Stromal cell of bone marrow (primary cell): ENCODE measurements around the gene HOXD8.

Experiments
- DNase-seq: peaks from one replicate; pipeline ENCODE4 v3.0.0-alpha.2; 2012; ENCODE audit warnings: low read depth

HOXD8 gene

GRCh38 chr2:176091329-176092258 lies 37.9 kb upstream of the HOXD8 start:
- DNase-seq = no peak

DNA sequence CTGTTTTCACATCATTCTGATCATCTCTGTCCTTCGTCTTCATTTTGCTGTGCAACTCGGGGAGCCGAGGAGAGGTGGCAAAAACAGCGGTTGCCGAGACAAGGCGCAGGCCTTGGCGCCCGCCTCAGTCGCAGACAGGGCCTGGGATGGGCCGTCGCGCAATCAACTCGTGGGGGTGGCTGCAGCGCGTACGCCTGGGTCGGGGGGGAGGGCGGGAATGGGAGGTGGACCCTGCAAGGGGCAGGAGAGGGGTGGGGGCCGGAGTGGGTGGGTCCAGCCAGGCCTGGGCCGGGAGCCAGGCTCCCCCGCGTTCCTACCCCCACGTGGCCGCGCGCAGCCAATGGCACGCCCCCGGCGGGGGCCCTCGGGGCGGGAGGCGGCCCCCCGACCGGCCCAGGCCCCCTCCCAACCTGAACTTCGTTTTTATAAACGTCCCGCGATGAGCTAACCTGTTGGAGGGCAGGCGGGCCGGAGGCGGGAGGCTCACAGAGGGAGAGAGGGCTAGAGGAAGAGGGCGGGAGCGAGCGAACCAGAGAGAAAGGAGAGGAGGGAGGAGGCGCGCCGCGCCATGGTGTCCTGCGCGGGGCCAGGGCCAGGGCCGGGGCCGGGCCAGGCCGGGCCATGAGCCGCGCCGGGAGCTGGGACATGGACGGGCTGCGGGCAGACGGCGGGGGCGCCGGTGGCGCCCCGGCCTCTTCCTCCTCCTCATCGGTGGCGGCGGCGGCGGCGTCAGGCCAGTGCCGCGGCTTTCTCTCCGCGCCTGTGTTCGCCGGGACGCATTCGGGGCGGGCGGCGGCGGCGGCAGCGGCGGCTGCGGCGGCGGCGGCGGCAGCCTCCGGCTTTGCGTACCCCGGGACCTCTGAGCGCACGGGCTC lies 37.0 kb upstream of the HOXD8 start, which contains the start of gene HOXD13:
Gene HOXD13 (plus strand): TSS at position 452 of the 875 bp plus-strand sequence. CDS start 170 bp downstream, at position 622.
- DNase-seq = no peak

DNA sequence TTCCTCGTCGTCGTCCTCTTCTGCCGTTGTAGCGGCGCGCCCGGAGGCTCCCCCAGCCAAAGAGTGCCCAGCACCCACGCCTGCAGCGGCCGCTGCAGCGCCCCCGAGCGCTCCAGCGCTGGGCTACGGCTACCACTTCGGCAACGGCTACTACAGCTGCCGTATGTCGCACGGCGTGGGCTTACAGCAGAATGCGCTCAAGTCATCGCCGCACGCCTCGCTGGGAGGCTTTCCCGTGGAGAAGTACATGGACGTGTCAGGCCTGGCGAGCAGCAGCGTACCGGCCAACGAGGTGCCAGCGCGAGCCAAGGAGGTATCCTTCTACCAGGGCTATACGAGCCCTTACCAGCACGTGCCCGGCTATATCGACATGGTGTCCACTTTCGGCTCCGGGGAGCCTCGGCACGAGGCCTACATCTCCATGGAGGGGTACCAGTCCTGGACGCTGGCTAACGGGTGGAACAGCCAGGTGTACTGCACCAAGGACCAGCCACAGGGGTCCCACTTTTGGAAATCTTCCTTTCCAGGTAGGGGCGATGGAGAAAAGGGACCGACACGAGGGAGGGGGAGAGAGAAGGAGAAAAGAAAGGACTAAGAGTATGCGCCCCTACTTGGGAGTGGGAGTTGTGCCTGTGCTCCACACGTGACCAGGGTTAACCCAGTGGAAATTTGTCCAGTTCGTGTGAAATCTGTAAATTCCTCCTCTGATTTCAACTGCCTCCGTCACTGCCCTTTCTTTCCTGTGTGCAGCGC lies 36.2 kb upstream of the HOXD8 start:
- no peak for DNase-seq

DNA sequence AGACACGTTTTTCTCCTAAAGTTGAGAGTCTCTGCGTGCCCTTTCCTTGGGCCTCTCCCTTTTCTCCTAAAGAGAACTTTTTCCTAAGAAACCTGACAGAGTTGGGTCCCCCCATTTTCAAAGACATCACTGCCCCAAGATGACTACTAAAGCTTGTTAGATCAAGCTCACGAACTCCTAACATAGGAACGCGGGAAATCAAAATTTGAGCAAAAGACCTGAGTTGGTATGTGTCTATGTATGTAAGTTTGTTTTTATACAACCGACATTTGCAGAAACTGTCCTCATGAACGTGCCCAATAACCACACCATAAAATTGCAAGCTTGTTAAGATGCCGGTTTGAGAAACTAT lies 35.6 kb upstream of the HOXD8 start:
- DNase-seq = no peak

DNA sequence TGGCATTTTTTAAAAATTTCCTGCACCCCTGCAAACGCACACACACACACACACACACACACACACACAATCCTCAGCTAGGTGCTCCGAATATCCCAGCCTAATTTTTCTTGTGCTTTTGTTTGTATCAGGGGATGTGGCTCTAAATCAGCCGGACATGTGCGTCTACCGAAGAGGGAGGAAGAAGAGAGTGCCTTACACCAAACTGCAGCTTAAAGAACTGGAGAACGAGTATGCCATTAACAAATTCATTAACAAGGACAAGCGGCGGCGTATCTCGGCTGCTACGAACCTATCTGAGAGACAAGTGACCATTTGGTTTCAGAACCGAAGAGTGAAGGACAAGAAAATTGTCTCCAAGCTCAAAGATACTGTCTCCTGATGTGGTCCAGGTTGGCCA lies 35.2 kb upstream of the HOXD8 start:
- no peak for DNase-seq

GRCh38 chr2:176095421-176095820 lies 34.1 kb upstream of the HOXD8 start:
- no peak for DNase-seq

- DNase-seq = no peak
Measured at GRCh38 chr2:176096243-176096985, 33.1 kb upstream of the HOXD8 start.

GRCh38 chr2:176096986-176097819 lies 32.3 kb upstream of the HOXD8 start:
- DNase-seq = peak; percentile 46

- DNase-seq = no peak
Measured at GRCh38 chr2:176097820-176098365, 31.6 kb upstream of the HOXD8 start.

GRCh38 chr2:176098366-176099158 lies 30.9 kb upstream of the HOXD8 start:
- no peak for DNase-seq

DNA sequence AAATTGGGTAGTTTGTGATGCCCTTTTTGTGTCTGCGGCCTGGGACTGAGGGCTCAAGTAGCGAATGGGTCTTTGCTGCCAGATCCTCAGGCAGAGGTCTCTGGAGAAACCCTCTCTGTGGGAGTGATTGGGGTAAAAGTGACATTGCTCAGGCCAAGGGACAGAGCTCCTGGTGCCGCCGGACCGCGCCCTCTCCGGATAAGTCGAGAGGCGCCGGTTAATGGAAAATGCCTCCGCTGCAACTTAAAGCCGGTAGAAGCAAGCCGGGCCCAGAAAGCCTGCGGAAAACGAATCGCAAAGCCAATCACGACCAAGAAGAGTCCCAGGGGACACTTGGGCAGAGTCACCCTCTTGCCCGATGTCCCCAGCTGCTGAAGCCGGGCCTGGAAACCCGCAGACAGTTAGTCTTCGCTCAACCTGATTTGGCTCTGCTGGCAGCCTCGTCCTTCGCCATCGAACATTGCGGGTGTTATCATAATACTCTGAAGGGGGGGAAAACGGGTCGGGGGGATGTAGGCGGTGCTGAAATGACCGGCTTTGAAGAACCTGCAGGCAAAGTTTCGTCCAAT lies 30.3 kb upstream of the HOXD8 start:
- no peak for DNase-seq

DNA sequence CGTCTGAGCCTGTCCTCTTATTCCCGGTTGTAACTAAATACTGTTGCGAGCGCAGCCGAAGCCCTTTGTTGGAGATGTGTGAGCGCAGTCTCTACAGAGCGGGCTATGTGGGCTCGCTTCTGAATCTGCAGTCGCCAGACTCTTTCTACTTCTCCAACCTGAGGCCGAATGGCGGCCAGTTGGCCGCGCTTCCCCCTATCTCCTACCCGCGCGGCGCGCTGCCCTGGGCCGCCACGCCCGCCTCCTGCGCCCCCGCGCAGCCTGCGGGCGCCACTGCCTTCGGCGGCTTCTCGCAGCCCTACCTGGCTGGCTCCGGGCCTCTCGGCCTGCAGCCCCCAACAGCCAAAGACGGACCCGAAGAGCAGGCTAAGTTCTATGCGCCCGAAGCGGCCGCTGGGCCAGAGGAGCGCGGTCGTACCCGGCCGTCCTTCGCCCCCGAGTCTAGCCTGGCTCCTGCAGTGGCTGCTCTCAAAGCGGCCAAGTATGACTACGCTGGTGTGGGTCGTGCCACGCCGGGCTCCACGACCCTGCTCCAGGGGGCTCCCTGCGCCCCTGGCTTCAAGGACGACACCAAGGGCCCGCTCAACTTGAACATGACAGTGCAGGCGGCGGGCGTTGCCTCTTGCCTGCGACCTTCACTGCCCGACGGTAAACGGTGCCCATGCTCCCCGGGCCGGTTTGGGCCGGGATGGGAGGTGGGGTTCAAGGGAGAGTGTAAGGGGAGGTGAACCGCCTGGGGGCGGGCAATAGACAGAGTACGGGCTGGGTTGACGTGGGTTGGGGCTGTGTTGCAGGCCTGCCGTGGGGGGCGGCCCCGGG lies 29.6 kb upstream of the HOXD8 start, which contains the start of gene HOXD12:
Gene HOXD12 (plus strand): TSS at position 68 of the 819 bp plus-strand sequence. CDS start 7 bp downstream, at position 75.
- DNase-seq = no peak

DNA sequence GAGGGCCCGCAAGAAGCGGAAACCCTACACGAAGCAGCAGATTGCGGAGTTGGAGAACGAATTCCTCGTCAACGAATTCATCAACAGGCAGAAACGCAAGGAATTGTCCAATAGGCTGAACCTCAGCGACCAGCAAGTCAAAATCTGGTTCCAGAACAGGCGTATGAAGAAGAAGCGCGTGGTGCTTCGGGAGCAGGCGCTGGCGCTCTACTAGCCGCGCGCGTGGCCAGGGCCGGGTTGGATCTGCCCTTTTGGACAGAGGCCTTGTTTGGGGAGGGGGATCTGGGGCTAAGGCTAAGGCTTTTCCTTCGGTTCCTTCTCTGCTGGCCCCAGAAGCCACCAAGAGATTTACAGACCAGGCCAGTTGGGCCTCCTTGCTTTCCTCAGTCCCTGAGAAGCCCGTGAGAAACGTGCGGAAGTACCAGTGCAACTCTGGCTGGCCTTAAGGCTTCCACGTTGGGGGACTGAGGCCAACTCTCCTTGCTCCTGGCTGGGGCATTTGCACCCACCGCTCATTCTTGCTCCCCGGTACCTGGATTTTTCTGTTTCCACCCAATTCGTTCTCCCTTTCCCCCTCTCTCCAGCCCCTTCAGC lies 28.9 kb upstream of the HOXD8 start:
- no peak for DNase-seq

GRCh38 chr2:176101216-176101830 lies 28.2 kb upstream of the HOXD8 start:
- no peak for DNase-seq

DNA sequence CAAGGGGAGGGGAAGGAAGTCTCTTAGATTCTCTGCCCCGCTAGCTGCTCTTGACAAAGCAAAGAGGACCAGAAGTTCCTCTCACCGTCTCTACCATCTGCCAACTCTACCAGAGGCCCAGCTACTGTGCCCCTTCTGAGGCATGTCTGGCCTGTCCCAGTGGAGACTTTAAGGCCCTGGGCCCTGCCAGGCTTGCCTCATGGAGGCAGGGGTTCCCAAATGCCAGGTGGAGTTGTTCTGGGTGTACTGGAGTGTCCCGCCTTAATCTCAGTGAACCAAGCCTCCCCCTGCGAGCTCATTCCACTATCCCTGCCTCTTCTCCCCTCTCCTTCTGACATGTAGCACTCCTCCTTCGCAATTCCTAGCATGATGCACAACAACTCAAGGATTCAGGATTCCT lies 27.7 kb upstream of the HOXD8 start:
- no peak for DNase-seq

DNA sequence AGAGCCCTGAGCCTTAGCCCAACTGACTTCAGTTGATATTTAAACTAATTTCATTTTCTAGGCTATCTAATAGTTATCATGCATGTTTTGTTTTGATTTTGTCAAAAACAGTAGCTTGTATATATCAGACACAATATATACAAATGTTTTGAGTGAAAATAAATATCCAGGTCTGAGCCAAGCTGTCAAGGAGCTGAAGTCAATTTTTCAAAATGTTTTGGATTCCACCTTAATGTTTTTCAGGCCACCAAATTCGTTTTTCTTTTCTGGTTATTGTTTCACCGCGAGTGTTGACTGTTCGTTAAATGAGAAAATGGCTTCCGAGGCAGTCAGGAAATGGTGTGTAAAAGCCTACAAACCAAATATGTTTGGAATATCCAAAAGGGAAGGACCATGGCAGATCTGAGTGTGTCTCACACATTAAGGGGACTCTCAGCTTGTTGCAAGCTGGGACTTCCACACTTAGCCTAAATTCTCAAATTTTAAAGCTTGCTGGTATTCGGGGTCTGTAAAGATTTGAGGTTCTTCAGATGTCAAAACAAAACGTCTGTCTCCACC lies 27.1 kb upstream of the HOXD8 start:
- no peak for DNase-seq

DNA sequence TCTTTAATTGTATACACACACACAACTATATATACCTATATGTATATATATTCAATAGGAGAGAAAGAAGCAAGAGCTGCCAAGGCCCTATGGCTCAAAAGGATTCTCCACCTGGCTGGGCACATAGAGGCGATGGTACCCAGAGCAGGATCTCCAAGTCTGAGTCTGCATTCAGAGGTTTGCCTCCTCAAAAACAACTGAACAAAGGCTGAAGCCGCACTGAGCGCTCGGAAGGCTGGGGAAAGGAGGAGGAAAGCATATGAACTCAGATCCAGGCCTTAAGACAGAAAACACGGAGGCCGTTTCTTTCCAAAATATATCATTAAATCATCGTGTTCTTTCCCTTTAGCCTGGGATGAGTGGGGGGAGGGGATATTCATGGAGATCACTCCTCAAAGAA lies 26.3 kb upstream of the HOXD8 start:
- no peak for DNase-seq
